GM12878 (cell line): ENCODE measurements around the gene MAPT. TPM values are rescaled to one million over a fixed set of nuclear protein-coding genes. Genes with fewer than 3 reads are reported as not detected.

ENCODE experiments used
- ATAC-seq: fragments of 200-7000 bp; cut with Tn5 transposase; 3 replicates; pipeline ENCODE4 v1.9.1; 2020; ENCODE audit warnings: mild to moderate bottlenecking, moderate library complexity
- Bru-seq: library from RNA; stranded (reverse); fragments of 400-500 nt; gene quantifications from one replicate; lab custom pipeline; 2021; lab: Mats Ljungman, UMichigan
- BruChase-seq, 2 experiments: library from RNA; stranded (reverse); fragments of 400-500 nt; gene quantifications; one replicate each; lab custom pipeline; 2021; lab: Mats Ljungman, UMichigan
- BruUV-seq: library from RNA; stranded (reverse); fragments of 400-500 nt; replicated peaks from 2 replicates; lab custom pipeline; 2021; lab: Mats Ljungman, UMichigan
- CTCF ChIA-PET: fragments of 300-600 bp; sonication (Branson Sonifier 250); formaldehyde crosslinking; extraction: SDS; loops from one replicate; lab custom pipeline; 2021; ENCODE audit warnings: inconsistent platforms; lab: Yijun Ruan, JAX
- POLR2A ChIA-PET: fragments of 350-600 bp; formaldehyde crosslinking; extraction: SDS; loops from one replicate; lab custom pipeline; 2021; ENCODE audit warnings: inconsistent platforms; lab: Charles Lee
- RAD21 ChIA-PET: fragments of 300-600 bp; sonication (Branson Sonifier 250); formaldehyde crosslinking; loops from one replicate; lab custom pipeline; 2023; ENCODE audit warnings: antibody characterized with exemption; ENCODE audit not compliant: unreplicated experiment; lab: Charles Lee
- SMC1A ChIA-PET: fragments of 300-600 bp; sonication (Branson Sonifier 250); formaldehyde crosslinking; loops from one replicate; lab custom pipeline; 2023; ENCODE audit not compliant: unreplicated experiment, uncharacterized antibody; lab: Charles Lee
- DNase-seq: peaks from one replicate; pipeline ENCODE4 v3.0.0-alpha.2; 2011; ENCODE audit warnings: low read depth, low spot score
- FAIRE-seq: peaks from 3 replicates; lab custom pipeline; 2011; peaks lifted over from hg19 to GRCh38; lab: Jason Lieb, UNC
- H2AFZ ChIP-seq: 2 replicates; pipeline ENCODE4 v1.6.0; 2011; ENCODE audit warnings: low read depth, low read length, control low read depth; ENCODE audit not compliant: control insufficient read depth
- H3K27ac ChIP-seq: 2 replicates; pipeline ENCODE4 v1.5.1; 2011; ENCODE audit warnings: control low read depth; ENCODE audit not compliant: control insufficient read depth, insufficient read depth
- H3K27me3 ChIP-seq, 2 experiments: replicated peaks in 1 of 2; 2 replicates each; pipeline versions ENCODE4 v1.6.0 to v1.6.1; 2011; ENCODE audit warnings: low read length in 1 of 2; ENCODE audit not compliant: control insufficient read depth in 2 of 2, insufficient read depth in 2 of 2
- H3K36me3 ChIP-seq, 2 experiments: 2 replicates each; pipeline ENCODE4 v1.5.1; 2011; ENCODE audit warnings: low read length in 1 of 2; ENCODE audit not compliant: control insufficient read depth in 2 of 2, insufficient read depth in 2 of 2
- H3K4me1 ChIP-seq: 2 replicates; pipeline ENCODE4 v1.6.1; 2011; ENCODE audit warnings: mild to moderate bottlenecking, low read length, moderate library complexity, mixed read lengths; ENCODE audit not compliant: control insufficient read depth, insufficient read depth
- H3K4me2 ChIP-seq: 2 replicates; pipeline ENCODE4 v1.6.0; 2011; ENCODE audit warnings: control low read depth; ENCODE audit not compliant: control insufficient read depth, insufficient read depth
- H3K4me3 ChIP-seq: fragments of 200-600 bp; sonication (generic); 2 replicates; pipeline ENCODE4 v1.5.1; 2016
- H3K79me2 ChIP-seq: 2 replicates; pipeline ENCODE4 v1.6.0; 2011; ENCODE audit warnings: low read length; ENCODE audit not compliant: control insufficient read depth, insufficient read depth
- H3K9ac ChIP-seq: 2 replicates; pipeline ENCODE4 v1.8.0; 2011; ENCODE audit warnings: low read length, control low read depth, mixed read lengths; ENCODE audit not compliant: control insufficient read depth, insufficient read depth
- H3K9me3 ChIP-seq: replicated peaks from 3 replicates; pipeline ENCODE4 v1.5.1; 2011; ENCODE audit warnings: mild to moderate bottlenecking, low read length; ENCODE audit not compliant: control insufficient read depth, insufficient read depth
- H4K20me1 ChIP-seq: 2 replicates; pipeline ENCODE4 v1.6.0; 2011; ENCODE audit not compliant: control insufficient read depth, insufficient read depth
- BHLHE40 ChIP-seq, 2 experiments: fragments of 450-650 bp in 1 of 2; IDR thresholded peaks; 2 replicates each; pipeline ENCODE4 v1.6.1; 2011 to 2017; ENCODE audit warnings: low read depth in 2 of 2, borderline replicate concordance in 1 of 2, improper control_type of control experiment in 1 of 2, low read length in 1 of 2, mild to moderate bottlenecking in 1 of 2
- DPF2 ChIP-seq: fragments of 450-650 bp; IDR thresholded peaks from 2 replicates; pipeline ENCODE4 v1.6.1; 2017; ENCODE audit warnings: mild to moderate bottlenecking
- EGR1 ChIP-seq, 2 experiments: IDR thresholded peaks; 1 replicate in 1 of 2; 2 replicates in 1 of 2; pipeline ENCODE4 v1.6.1; 2011 to 2012; ENCODE audit warnings: low read depth in 2 of 2, low read length in 2 of 2, borderline replicate concordance in 1 of 2, mild to moderate bottlenecking in 1 of 2, moderate library complexity in 1 of 2
- IKZF1 ChIP-seq: fragments of 450-650 bp; conservative IDR thresholded peaks from 2 replicates; pipeline ENCODE4 v1.6.1; 2017; ENCODE audit warnings: antibody characterized with exemption, mild to moderate bottlenecking
- LARP7 ChIP-seq: fragments of 450-650 bp; IDR thresholded peaks from 2 replicates; pipeline ENCODE4 v1.6.1; 2017; ENCODE audit warnings: mild to moderate bottlenecking
- NRF1 ChIP-seq: conservative IDR thresholded peaks from 2 replicates; pipeline ENCODE4 v1.6.1; 2011; ENCODE audit warnings: mild to moderate bottlenecking, low read depth, low read length, improper control_type of control experiment
- PAX5 ChIP-seq: IDR thresholded peaks from 2 replicates; pipeline ENCODE4 v1.6.1; 2011; ENCODE audit warnings: low read depth, low read length, borderline replicate concordance
- RELA ChIP-seq: fragments of 450-650 bp; IDR thresholded peaks from 2 replicates; pipeline ENCODE4 v1.8.0; 2014; ENCODE audit warnings: borderline replicate concordance; ENCODE audit not compliant: partially characterized antibody
- RUNX3 ChIP-seq: IDR thresholded peaks from 2 replicates; pipeline ENCODE4 v1.6.1; 2012; ENCODE audit warnings: low read length, inconsistent platforms
- YY1 ChIP-seq: IDR thresholded peaks from 2 replicates; pipeline ENCODE4 v1.6.1; 2011; ENCODE audit warnings: low read depth, mild to moderate bottlenecking, low read length
- ZNF274 ChIP-seq: IDR thresholded peaks from one replicate; pipeline ENCODE4 v1.8.0; 2011; ENCODE audit not compliant: insufficient read length, insufficient read depth
- WGBS: methylation state at CpG from one replicate; pipeline ENCODE4 v1.1.6; 2016; ENCODE audit warnings: low lambda C conversion rate; ENCODE audit not compliant: insufficient replicate concordance, insufficient coverage; ENCODE audit errors: missing lambda C conversion rate; 5-methylcytosine and 5-hydroxymethylcytosine counted together
- in situ Hi-C: fragments of 300-500 bp; cut with MboI; formaldehyde crosslinking; loops from 9 replicates; pipeline ENCODE4 v1.14.3; 2018; ENCODE audit warnings: mixed read lengths
- intact Hi-C: fragments of 100-400 bp; cut with micrococcal nuclease; formaldehyde crosslinking; loops from one replicate; pipeline ENCODE4 v1.14.2; 2022; ENCODE audit not compliant: unreplicated experiment
- long read RNA-seq, 2 experiments: library from polyadenylated mRNA; unstranded; transcript quantifications; one replicate each; pipeline ENCODE4 v2.0.0, GENCODE V29; 2019 to 2020
- polyA minus RNA-seq, 3 experiments: library from RNA; depleted of rRNA, polyadenylated mRNA; stranded (reverse); fragments of >200 nt; gene quantifications; 2 replicates each; pipeline ENCODE4 v1.2.3, GENCODE V29; 2011
- polyA plus RNA-seq, 11 experiments: library from polyadenylated mRNA; depleted of rRNA in 4 of 11; unstranded in 6 of 11; stranded (reverse) in 5 of 11; fragments of >200 nt; fragmentation: Nextera tagmentation in 4 of 11; fragmentation: Illumina TruSeq in 1 of 11; extraction: Ambion mirVana in 4 of 11; extraction: Trizol in 1 of 11; gene quantifications; 1 replicate in 1 of 11; 2 replicates in 10 of 11; pipeline versions ENCODE4 v1.2.1 to v1.2.3, GENCODE V29; 2011 to 2016; ENCODE audit warnings: inconsistent platforms in 2 of 11, missing spikeins in 2 of 11, low read depth in 1 of 11
- total RNA-seq, 4 experiments: library from RNA; depleted of rRNA in 3 of 4; stranded (reverse); fragments of >200 nt in 3 of 4; fragmentation: Illumina TruSeq in 1 of 4; extraction: Trizol in 1 of 4; gene quantifications; 2 replicates each; pipeline versions ENCODE4 v1.2.1 to v1.2.3, GENCODE V29; 2013 to 2021
- TF ChIP-seq, protein P1 (sequence below): fragments of 450-650 bp; IDR thresholded peaks from 2 replicates; pipeline ENCODE4 v1.6.1; 2017; ENCODE audit warnings: low read depth, mild to moderate bottlenecking, moderate library complexity
- TF ChIP-seq, protein P2 (sequence below): IDR thresholded peaks from 2 replicates; pipeline ENCODE4 v1.6.1; 2011; ENCODE audit warnings: low read depth, low read length, improper control_type of control experiment, borderline replicate concordance
- TF ChIP-seq, protein P3 (sequence below), 3 experiments: IDR thresholded peaks in 2 of 3; conservative IDR thresholded peaks in 1 of 3; 2 replicates each; pipeline ENCODE4 v1.5.1; 2011; ENCODE audit warnings: low read depth in 3 of 3, low read length in 3 of 3, mild to moderate bottlenecking in 3 of 3, control low read depth in 2 of 3, moderate library complexity in 2 of 3, inconsistent platforms in 1 of 3, mixed read lengths in 1 of 3; ENCODE audit not compliant: control insufficient read depth in 2 of 3, insufficient read depth in 1 of 3; ENCODE audit errors: extremely low read depth in 1 of 3

Gene MAPT
- total RNA-seq (2013; cell fraction: nucleolus; rRNA removed): not detected in 2 replicates
- total RNA-seq (2014; rRNA removed) (under 0.01 TPM in 1 of 2 replicates, not detected in the other), total RNA-seq (2014; rRNA removed; fragmentation: Illumina TruSeq; extraction: Trizol) (not detected in 2 replicates), total RNA-seq (2021) (0.03 TPM in 1 of 2 replicates, not detected in the other), polyA plus RNA-seq (2011; rRNA removed) (not detected in 2 replicates), polyA plus RNA-seq (2014; fragmentation: Illumina TruSeq; extraction: Trizol) (not detected in 2 replicates), polyA plus RNA-seq (2014; fragmentation: Nextera tagmentation; extraction: Ambion mirVana) (not detected), polyA plus RNA-seq (2014; rRNA removed) (not detected in 2 replicates), polyA plus RNA-seq (2016; fragmentation: Nextera tagmentation; extraction: Ambion mirVana) (under 1 TPM in 1 of 2 experiments, not detected in 1; 0.05 TPM), polyA minus RNA-seq (2011; rRNA and poly(A)+ RNA removed) (not detected in 2 replicates), Bru-seq, nascent RNA (percentile 5 among the genes with signal in this experiment), BruChase-seq, experiment 1, labeled RNA remaining after a 6-hour chase (percentile 12 among the genes with signal in this experiment), BruChase-seq, experiment 2, labeled RNA remaining after a 2-hour chase (percentile 18 among the genes with signal in this experiment)
- not detected for polyA plus RNA-seq (2011; ENCODE audit: low read depth)
- polyA plus RNA-seq (2011; cell fraction: cytosol; rRNA removed): 0.01 TPM in 1 of 2 replicates, not detected in the other
- not detected in 2 replicates for polyA plus RNA-seq (2011; cell fraction: nucleus; rRNA removed)
- polyA plus RNA-seq (2012): 0.06 and 0.08 TPM in 2 replicates
- not detected in 2 replicates for polyA minus RNA-seq (2011; cell fraction: cytosol; rRNA and poly(A)+ RNA removed)
- not detected in 2 replicates for polyA minus RNA-seq (2011; cell fraction: nucleus; rRNA and poly(A)+ RNA removed)
- long read RNA-seq, experiment 1, partial matches to known transcripts: 0 of 1 reads
- long read RNA-seq, experiment 1, other reads (novel, unspliced or antisense): 0 of 1 reads
- long read RNA-seq, experiment 2, partial matches to known transcripts: 0 of 2 reads
- long read RNA-seq, experiment 2, other reads (novel, unspliced or antisense): 2 of 2 reads

DNA sequence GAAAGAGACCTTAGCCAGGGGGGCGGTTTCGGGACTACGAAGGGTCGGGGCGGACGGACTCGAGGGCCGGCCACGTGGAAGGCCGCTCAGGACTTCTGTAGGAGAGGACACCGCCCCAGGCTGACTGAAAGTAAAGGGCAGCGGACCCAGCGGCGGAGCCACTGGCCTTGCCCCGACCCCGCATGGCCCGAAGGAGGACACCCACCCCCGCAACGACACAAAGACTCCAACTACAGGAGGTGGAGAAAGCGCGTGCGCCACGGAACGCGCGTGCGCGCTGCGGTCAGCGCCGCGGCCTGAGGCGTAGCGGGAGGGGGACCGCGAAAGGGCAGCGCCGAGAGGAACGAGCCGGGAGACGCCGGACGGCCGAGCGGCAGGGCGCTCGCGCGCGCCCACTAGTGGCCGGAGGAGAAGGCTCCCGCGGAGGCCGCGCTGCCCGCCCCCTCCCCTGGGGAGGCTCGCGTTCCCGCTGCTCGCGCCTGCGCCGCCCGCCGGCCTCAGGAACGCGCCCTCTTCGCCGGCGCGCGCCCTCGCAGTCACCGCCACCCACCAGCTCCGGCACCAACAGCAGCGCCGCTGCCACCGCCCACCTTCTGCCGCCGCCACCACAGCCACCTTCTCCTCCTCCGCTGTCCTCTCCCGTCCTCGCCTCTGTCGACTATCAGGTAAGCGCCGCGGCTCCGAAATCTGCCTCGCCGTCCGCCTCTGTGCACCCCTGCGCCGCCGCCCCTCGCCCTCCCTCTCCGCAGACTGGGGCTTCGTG lies at the start of gene MAPT:
MAPT (plus strand) TSS at position 533 of the 763 bp plus-strand sequence. CDS start 67,784 bp downstream, outside the sequence.
- FAIRE-seq (no peak), DNase-seq (peak; percentile 24), ATAC-seq (peak; percentile 98)
- no peak within 1 kb of the TSS for H3K27ac ChIP-seq
- peak within 1 kb of the TSS; percentile 39 for H2AFZ ChIP-seq
- H3K9me3 ChIP-seq: no peaks in the 10 kb centered on the region
- no peaks in the 10 kb centered on the region for H3K4me1 ChIP-seq
- H3K36me3 ChIP-seq: no peaks in the 10 kb centered on the region
- ChIA-PET SMC1A (no interaction called here), CTCF (interaction anchor here (1.3 to 1.6 kb wide), 2 partner anchors 21 to 32 kb away, joined by 3 to 4 read pairs; no protein-coding TSS in a partner anchor), POLR2A (no interaction called here), RAD21 (no interaction called here)
- peak within 1 kb of the TSS; percentile 82 for H3K4me3 ChIP-seq
- in situ Hi-C loops (no loop called here), intact Hi-C loops (no loop called here)
- peaks cover 15 to 19% of the 10 kb centered on the region in 2 experiments; a peak in 3 of 4 replicates for H3K27me3 ChIP-seq
- BruUV-seq: no TSS peak
- H3K79me2 ChIP-seq: no peaks in the 10 kb centered on the region
- no peak within 1 kb of the TSS for H3K9ac ChIP-seq
- peak within 1 kb of the TSS; percentile 91 for H3K4me2 ChIP-seq
- H4K20me1 ChIP-seq: no peaks in the 10 kb centered on the region
- WGBS: 11% methylated on average over 65 of the region's 97 CpGs
- TF ChIP-seq YY1: 0 out of 2 replicates have a peak, but pooled peaks have one; percentile 30
- no peak for TF ChIP-seq PAX5
- TF ChIP-seq, protein P1, sequence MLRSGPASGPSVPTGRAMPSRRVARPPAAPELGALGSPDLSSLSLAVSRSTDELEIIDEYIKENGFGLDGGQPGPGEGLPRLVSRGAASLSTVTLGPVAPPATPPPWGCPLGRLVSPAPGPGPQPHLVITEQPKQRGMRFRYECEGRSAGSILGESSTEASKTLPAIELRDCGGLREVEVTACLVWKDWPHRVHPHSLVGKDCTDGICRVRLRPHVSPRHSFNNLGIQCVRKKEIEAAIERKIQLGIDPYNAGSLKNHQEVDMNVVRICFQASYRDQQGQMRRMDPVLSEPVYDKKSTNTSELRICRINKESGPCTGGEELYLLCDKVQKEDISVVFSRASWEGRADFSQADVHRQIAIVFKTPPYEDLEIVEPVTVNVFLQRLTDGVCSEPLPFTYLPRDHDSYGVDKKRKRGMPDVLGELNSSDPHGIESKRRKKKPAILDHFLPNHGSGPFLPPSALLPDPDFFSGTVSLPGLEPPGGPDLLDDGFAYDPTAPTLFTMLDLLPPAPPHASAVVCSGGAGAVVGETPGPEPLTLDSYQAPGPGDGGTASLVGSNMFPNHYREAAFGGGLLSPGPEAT: no peak
- 0 out of 2 replicates have a peak, but pooled peaks have one; percentile 36 for TF ChIP-seq NRF1
- TF ChIP-seq, protein P2, sequence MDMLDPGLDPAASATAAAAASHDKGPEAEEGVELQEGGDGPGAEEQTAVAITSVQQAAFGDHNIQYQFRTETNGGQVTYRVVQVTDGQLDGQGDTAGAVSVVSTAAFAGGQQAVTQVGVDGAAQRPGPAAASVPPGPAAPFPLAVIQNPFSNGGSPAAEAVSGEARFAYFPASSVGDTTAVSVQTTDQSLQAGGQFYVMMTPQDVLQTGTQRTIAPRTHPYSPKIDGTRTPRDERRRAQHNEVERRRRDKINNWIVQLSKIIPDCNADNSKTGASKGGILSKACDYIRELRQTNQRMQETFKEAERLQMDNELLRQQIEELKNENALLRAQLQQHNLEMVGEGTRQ: no peak
- TF ChIP-seq ZNF274: no peak
- peak; percentile 18 for TF ChIP-seq RELA
- peak; percentile 52 for TF ChIP-seq IKZF1
- TF ChIP-seq BHLHE40 (IDR thresholded peaks at IDR 0.05; ENCODE audit: borderline replicate concordance in 1 of 2, low read depth in 2 of 2, low read length in 1 of 2): peak in 1 of 2 experiments; percentile 55; a peak in 1 of 4 replicates
- TF ChIP-seq, protein P3, sequence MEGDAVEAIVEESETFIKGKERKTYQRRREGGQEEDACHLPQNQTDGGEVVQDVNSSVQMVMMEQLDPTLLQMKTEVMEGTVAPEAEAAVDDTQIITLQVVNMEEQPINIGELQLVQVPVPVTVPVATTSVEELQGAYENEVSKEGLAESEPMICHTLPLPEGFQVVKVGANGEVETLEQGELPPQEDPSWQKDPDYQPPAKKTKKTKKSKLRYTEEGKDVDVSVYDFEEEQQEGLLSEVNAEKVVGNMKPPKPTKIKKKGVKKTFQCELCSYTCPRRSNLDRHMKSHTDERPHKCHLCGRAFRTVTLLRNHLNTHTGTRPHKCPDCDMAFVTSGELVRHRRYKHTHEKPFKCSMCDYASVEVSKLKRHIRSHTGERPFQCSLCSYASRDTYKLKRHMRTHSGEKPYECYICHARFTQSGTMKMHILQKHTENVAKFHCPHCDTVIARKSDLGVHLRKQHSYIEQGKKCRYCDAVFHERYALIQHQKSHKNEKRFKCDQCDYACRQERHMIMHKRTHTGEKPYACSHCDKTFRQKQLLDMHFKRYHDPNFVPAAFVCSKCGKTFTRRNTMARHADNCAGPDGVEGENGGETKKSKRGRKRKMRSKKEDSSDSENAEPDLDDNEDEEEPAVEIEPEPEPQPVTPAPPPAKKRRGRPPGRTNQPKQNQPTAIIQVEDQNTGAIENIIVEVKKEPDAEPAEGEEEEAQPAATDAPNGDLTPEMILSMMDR (IDR thresholded peaks at IDR 0.05 in 2 of 3, conservative IDR thresholded peaks at IDR 0.05 in 1 of 3; ENCODE audit: control insufficient read depth in 2 of 3, extremely low read depth in 1 of 3, insufficient read depth in 1 of 3, low read depth in 3 of 3, low read length in 3 of 3): peak; percentile 75 to 77 (median 75); a peak in 5 of 6 replicates
- peak; percentile 81 for TF ChIP-seq LARP7
- TF ChIP-seq RUNX3: peak; percentile 47
- TF ChIP-seq EGR1 (IDR thresholded peaks at IDR 0.05; ENCODE audit: borderline replicate concordance in 1 of 2, low read depth in 2 of 2, low read length in 2 of 2): peak in 1 of 2 experiments; percentile 34; a peak in 1 of 3 replicates
- peak; percentile 58 for TF ChIP-seq DPF2
